Amniotic stem cell (primary cell): ENCODE data around the gene SMYD3.
A peak's percentile ranks its signal among the peaks of the same experiment; 100 is the strongest.

Source experiments
- DNase-seq: peaks from one replicate; lab custom pipeline; 2025; lab: John Stamatoyannopoulos, UW

SMYD3 gene

DNA sequence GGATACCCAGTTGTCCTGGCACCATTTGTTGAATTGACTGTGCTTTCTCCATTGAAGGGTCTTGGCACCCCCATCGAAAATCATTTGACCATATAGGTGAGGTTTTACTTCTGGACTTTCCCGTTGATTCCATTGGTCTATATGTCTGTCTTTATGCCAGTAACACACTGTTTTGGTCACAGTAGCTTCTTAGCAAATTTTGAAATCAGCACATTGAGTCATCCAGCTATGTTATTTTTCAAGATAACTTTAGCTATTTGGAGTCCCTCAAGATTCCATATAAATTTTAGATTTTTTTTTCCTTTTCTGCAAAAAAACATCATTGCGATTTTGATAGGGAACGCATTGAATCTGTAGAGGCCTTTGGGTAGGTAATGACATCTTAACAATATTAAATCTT lies 235.6 kb downstream of the SMYD3 start:
- no peak for DNase-seq

GRCh38 chr1:246270236-246270635 lies 236.8 kb downstream of the SMYD3 start:
- no peak for DNase-seq

GRCh38 chr1:246269466-246269865 lies 237.6 kb downstream of the SMYD3 start:
- no peak for DNase-seq

- DNase-seq: no peak
Measured at GRCh38 chr1:246267896-246268295, 239.2 kb downstream of the SMYD3 start.

DNA sequence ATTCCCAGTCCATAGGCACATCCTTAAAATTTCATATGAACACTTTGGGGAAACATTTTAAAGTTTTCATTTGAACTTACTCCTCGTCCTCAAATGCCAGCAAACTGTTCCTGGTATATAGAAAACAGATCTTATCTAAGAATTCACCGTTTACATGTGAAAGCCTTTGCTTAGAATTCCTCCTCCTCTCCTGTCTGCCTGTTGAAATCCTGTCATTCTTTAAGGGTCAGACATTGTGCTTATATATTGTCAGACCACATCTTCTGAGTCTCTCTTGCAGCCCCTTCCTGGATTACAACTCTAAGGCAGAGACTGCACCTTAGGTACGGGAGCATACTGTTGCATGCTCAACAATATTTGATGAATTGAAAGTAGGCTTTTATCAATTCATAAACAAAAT lies 239.7 kb downstream of the SMYD3 start:
- no peak for DNase-seq

GRCh38 chr1:246265481-246265880 lies 241.6 kb downstream of the SMYD3 start:
- no peak for DNase-seq

DNA sequence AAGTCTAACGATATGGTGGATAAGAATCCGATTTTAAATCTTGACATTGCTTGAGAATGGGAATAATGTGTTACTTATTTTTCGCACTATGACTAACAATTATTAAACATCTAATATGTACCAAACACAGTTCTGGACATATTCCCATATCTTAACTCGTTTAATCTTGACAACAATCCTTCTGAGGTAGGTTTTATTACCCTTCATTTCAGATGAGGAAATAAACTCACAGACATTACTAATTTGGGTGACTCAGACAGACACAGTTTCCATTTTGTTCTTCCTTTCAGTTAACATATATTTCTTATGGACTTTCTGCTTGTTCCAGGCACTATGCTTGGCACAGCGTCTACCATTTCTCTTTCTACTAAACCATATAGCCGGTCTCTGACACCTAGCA lies 244.8 kb downstream of the SMYD3 start:
- no peak for DNase-seq

- DNase-seq: no peak
Measured at GRCh38 chr1:246261639-246262038, 245.4 kb downstream of the SMYD3 start.

DNA sequence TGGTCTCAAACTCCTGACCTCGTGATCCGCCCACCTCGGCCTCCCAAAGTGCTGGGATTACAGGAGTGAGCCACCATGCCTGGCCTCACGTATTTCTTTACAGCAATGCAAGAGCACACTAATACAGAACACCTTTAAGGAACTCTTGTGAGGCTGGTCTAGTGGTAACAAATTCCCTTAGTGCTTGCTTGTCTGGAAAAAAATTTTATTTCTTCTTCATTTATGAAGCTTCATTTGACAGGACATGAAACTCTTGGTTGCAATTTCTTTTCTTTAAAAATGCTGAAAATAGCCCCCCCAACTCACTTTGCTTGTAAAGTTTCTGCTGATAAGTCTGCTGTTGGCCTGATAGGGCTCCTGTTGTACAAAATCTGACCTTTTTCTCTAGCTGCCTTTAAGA lies 248.8 kb downstream of the SMYD3 start:
- no peak for DNase-seq

DNA sequence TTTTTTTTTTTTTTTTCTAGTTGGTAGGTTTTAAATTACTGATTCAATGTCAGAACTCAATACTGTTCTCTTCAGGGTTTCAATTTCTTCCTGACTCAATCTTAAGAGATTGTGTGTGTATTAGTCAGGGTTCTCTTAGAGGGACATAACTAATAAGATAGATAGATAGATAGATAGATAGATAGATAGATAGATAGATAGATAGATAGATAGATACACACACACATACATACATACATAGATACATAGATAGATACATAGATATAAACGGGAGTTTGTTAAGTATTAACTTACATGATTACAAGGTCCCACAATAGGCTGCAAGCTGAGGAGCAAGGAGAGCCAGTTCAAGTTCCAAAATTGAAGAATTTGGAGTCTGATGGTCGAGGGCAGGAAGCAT lies 251.3 kb downstream of the SMYD3 start:
- DNase-seq: no peak

DNA sequence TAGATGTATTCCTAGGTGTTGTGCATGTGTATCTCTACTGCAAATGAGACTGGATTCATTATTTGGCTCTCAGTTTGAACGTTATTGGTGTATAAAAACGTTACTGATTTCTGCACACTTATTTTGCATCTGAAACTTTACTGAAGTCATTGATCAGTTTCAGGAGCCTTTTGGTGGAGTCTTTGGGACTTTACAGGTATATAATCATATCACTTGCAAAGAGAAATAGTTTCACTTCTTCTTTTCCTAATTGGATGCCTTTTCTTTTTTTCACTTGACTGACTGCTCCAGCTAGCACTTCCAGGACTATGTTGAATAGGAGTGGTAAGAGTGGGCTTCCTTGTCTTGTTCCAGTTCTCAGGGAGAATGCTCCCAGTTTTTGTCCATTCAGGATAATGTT lies 252.2 kb downstream of the SMYD3 start:
- DNase-seq: no peak

DNA sequence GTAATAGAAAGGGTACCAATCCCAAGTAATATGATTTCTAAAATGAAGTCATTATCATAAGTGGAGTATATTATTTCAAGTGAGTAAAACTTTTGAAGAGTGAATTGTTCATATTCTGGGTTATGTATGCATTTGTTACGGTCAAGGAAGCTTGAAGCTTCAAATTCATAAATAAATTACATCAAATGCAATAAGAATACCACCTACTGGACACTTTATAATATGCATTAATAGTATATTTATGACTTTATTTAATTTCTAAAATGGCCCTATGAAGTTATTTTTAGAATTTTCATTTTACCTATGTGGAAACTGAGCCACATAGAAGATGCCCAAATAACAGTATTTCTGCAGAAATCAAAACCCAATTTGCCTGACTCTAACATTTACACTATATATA lies 260.6 kb downstream of the SMYD3 start:
- no peak for DNase-seq

DNA sequence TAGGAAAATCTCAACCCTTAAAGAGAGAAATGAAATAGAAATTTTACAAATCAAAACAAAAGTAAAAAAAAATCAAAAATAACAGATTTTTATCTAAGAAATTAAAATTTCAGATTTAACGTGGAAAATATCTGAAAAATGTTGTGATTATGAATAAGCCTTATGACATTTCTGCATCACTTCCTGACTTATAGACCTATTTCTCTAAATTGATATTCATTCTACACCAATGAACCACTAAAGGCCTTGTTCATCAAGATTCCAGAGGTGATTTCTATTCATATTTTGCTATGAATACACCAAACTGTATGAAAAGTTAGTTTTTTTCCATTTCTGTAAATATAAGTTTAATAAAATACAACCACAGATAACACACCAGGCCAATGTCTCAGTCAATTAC lies 261.5 kb downstream of the SMYD3 start:
- DNase-seq: no peak

- no peak for DNase-seq
Measured at GRCh38 chr1:246232126-246232525, 275.0 kb downstream of the SMYD3 start.

DNA sequence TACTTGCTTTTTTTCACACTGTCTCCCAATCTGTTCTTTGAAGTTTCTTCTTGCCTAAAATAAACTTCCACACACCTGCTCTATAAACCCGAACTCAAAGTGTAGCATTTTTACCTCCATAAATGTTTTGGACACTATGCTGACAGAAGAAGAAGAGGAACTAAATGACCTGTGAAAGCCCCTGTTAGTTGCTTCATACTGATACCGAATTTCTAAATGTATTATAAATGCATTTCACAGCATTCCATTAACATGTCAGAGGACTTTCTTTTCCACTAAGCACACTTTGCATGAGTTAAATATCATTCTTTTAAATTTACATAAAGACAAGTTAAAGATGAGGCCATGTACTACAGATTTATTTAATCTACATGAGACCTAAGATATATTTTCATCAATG lies 281.0 kb downstream of the SMYD3 start:
- DNase-seq: no peak

- no peak for DNase-seq
Measured at GRCh38 chr1:246221485-246222255, 285.4 kb downstream of the SMYD3 start.

DNA sequence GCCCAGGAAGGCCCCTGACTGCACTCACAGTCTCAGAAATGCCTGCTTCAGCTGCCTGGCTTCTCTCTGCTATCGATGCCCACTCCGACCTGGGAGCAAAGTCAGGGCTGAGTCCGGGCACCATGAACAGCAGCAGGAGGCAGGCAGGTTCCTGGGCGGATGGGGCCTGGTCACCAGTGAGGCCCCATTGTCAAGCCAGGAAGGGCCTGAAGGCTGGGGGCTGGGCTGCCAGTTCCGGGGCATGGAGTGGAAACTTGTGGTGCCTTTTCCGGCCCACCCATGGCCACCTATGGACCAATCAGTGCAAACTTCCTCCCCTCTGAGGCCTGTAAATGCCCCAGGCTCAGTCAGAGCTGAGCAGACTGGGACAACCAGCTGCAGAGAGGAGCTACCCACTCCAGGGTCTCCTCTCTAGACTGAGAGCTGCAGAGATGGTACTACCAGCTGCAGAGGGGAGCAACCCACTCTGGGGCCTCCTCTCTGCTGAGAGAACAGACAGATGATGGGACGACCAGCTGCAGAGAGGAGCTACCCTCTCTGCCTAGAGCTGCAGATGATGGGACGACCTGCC lies 286.5 kb downstream of the SMYD3 start:
- no peak for DNase-seq

DNA sequence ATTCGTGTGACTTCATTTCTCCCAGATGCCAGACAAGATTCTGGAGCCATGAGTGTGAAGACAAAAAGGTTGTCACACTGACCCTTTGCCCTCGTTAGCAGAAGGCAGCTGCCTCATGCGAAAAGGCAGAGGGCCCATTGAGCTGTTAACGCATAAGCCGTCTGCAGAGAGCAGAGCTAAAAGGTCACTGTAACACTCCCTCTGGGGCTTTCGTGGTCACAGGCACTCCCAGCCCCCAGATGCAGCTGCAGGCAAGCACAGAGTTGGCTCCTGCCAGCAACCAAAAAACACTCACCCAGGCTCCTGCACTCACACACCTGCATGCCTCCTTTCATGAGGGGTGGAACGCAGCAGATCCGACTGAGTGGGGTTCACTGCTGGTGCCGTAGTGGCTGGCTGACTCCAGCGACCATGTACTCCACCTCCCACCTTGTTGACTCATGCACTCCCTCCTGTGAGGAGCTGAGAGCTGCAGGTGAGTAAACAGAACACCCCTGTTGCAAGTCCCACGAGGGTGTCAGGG lies 287.5 kb downstream of the SMYD3 start:
- DNase-seq: no peak

GRCh38 chr1:246218686-246219085 lies 288.4 kb downstream of the SMYD3 start:
- no peak for DNase-seq

GRCh38 chr1:246216906-246217305 lies 290.2 kb downstream of the SMYD3 start:
- DNase-seq: no peak

DNA sequence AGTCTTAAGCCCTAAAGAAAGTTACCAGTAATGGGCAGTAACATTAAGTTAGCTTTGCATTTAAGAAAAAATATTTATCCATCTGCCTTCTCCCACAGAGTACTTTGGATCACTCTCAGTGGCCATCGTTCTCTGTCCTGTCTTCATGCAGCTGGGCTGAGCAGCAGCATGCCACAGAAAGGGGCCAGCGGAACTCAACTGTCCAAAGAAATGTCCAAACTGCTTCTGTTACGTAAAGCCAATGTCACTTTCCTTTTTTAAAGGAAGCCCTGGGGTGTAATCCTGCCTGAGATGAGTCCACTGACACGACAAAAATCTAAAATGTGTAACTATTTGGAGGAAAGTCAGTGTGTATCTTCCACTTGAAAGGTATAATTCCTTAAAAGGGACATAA lies 291.6 kb downstream of the SMYD3 start:
- no peak for DNase-seq

- peak; percentile 87 for DNase-seq
Measured at GRCh38 chr1:246214708-246215509, 292.2 kb downstream of the SMYD3 start.

DNA sequence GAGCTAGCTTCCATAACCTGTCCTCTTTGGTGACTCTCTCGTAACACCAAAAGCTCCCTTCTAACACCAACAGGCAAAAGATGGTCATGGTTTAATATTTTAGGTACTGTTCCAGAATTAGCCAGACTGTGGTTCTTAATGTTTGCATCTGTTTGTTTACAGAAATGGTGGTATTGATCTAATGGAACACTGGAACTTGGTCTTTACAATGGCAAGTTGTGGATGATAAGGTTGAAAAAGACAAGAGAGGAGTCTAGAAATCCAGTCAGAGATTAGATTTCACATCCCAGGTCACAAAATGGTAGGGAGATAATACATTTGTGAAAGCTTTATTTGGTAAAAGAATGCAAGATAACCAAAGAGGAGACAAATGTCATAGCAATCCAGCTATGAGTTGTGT lies 293.1 kb downstream of the SMYD3 start:
- no peak for DNase-seq
